ENCODE data around the gene ZSCAN10.
"Not testable (repeated sequence)": the region's sequence is repeated elsewhere in the genome, so short reads cannot be mapped to it uniquely, and the experiment has no call there.

The ZSCAN10 gene

GRCh38 chr16:3098459-3099394, at the start of gene ZSCAN10:
Gene ZSCAN10, minus strand, starts transcription at chr16:3099294. Its CDS starts 6,357 bp downstream, at chr16:3092937.
- no peak for DNase-seq (ENCODE audit: low read depth)

- DNase-seq (ENCODE audit: low read depth) = no peak
These were observed 49.4 kb upstream of the ZSCAN10 start for GRCh38 chr16:3148256-3149192.

- DNase-seq (ENCODE audit: low read depth) = no peak
These were observed 48.6 kb upstream of the ZSCAN10 start for GRCh38 chr16:3147757-3148104.

- DNase-seq (ENCODE audit: low read depth) = no peak
These were observed 48.1 kb upstream of the ZSCAN10 start for GRCh38 chr16:3147046-3147756.

- DNase-seq (ENCODE audit: low read depth) = no peak
These were observed 46.6 kb upstream of the ZSCAN10 start for GRCh38 chr16:3145660-3146059.

- no peak for DNase-seq (ENCODE audit: low read depth)
These were observed 46.1 kb upstream of the ZSCAN10 start for GRCh38 chr16:3145151-3145550.

- DNase-seq (ENCODE audit: low read depth) = no peak
These were observed 45.4 kb upstream of the ZSCAN10 start for GRCh38 chr16:3144321-3144983.

- no peak for DNase-seq (ENCODE audit: low read depth)
These were observed 44.7 kb upstream of the ZSCAN10 start for GRCh38 chr16:3143598-3144320.

- no peak for DNase-seq (ENCODE audit: low read depth)
These were observed 44.1 kb upstream of the ZSCAN10 start for GRCh38 chr16:3143189-3143588.

GRCh38 chr16:3142770-3143169, 43.7 kb upstream of the ZSCAN10 start:
- no peak for DNase-seq (ENCODE audit: low read depth)

GRCh38 chr16:3142327-3142726, 43.2 kb upstream of the ZSCAN10 start:
- no peak for DNase-seq (ENCODE audit: low read depth)

- DNase-seq (ENCODE audit: low read depth) = no peak
These were observed 42.8 kb upstream of the ZSCAN10 start for GRCh38 chr16:3141781-3142311.

- no peak for DNase-seq (ENCODE audit: low read depth)
These were observed 41.7 kb upstream of the ZSCAN10 start for GRCh38 chr16:3140603-3141427.

- DNase-seq (ENCODE audit: low read depth) = not testable (repeated sequence)
These were observed 40.5 kb upstream of the ZSCAN10 start for GRCh38 chr16:3139561-3139960.

- no peak for DNase-seq (ENCODE audit: low read depth)
These were observed 39.8 kb upstream of the ZSCAN10 start for GRCh38 chr16:3138823-3139426.

GRCh38 chr16:3138342-3138741, 39.2 kb upstream of the ZSCAN10 start:
- no peak for DNase-seq (ENCODE audit: low read depth)

- DNase-seq (ENCODE audit: low read depth) = no peak
These were observed 38.2 kb upstream of the ZSCAN10 start for GRCh38 chr16:3137267-3137666.

GRCh38 chr16:3135126-3135715, 36.1 kb upstream of the ZSCAN10 start:
- DNase-seq (ENCODE audit: low read depth) = no peak

All from activated T-cell treated with anti-CD3 and anti-CD28 coated beads for 24 hours (primary cell).